ENCODE data around the gene PRAMEF8. TPM values are rescaled to one million over a fixed set of nuclear protein-coding genes. Genes with fewer than 3 reads are reported as not detected.

The PRAMEF8 gene
- total RNA-seq, result not detected in 2 replicates

DNA sequence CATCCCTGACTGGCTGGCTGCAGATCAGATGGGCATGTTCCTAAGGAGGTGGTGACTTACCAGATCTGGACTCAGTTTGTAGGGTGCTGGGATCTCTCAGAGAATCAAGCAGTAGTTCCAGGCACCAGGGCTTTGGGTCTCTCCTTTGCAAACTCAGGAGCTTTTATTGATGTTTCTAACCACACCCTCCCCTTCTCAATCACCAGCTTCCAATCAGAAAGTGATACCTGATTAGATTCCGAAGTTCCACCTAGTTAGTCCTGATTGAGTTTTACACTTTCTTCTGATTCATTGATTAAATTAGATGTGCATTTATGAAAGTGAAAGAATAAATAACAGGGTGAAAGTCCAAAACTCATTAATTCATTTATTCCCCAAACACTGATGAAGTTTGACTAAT, at the start of gene PRAMEF8:
TSS of gene PRAMEF8 (minus strand) at position 101 of the 400 bp plus-strand sequence. CDS start 1,046 bp downstream, outside the sequence.

DNA sequence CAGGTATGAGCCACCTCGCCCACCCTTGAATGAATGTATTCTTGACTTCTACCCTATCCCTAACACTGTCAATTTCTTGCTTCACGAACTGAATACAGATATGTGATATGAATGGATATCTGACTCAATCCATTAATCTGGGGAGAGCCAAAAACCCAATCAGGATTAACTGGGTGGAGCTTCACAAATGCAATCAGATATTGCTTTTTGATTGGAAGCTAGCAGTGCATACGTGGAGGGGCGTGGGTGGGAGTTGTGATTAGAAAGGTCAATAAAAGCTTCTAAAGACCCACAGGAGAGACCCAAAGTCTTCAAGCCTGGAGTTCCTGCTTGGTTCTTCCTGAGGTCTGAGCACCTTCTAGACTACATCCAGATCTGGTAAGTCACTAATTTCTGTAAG, 30.3 kb upstream of the PRAMEF8 start, which contains the start of gene PRAMEF15:
TSS of gene PRAMEF15 (plus strand) at position 301 of the 400 bp plus-strand sequence. CDS start 2,827 bp downstream, outside the sequence.

DNA sequence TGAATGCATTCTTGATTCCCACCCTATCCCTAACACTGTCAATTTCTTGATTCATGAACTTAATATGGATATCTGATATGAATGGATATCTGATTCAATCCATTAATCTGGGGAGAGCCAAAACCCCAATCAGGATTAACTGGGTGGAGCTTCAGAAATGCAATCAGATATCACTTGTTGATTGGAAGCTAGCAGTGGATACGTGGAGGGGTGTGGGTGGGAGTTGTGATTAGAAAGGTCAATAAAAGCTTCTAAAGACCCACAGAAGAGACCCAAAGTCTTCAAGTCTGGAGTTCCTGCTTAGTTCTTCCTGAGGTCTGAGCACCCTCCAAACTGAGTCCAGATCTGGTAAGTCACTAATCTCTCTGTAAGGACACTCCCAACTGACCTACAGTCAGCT, 18.3 kb upstream of the PRAMEF8 start, which contains the start of gene PRAMEF33:
TSS of gene PRAMEF33 (plus strand) at position 301 of the 400 bp plus-strand sequence. CDS start 2,416 bp downstream, outside the sequence.

DNA sequence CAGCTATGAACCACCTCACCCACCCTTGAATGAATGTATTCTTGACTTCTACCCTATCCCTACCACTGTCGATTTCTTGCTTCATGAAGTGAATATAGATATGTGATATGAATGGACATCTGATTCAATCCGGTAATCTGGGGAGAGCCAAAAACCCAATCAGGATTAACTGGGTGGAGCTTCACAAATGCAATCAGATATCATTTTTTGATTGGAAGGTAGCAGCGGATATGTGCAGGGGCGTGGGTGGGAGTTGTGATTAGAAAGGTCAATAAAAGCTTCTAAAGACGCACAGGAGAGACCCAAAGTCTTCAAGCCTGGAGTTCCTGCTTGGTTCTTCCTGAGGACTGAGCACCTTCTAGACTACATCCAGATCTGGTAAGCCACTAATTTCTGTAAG, 31.0 kb downstream of the PRAMEF8 start, which contains the start of gene PRAMEF5:
TSS of gene PRAMEF5 (plus strand) at position 301 of the 400 bp plus-strand sequence. CDS start 5,071 bp downstream, outside the sequence.

Other genes with a start within 250 kb of the PRAMEF8 start
- not detected in 2 replicates for gene PRAMEF27, start 228.6 kb downstream of the PRAMEF8 start, total RNA-seq
- not detected in 2 replicates for gene HNRNPCL3, start 224.4 kb downstream of the PRAMEF8 start, total RNA-seq
- not detected in 2 replicates for gene PRAMEF25, start 214.4 kb downstream of the PRAMEF8 start, total RNA-seq
- gene HNRNPCL2, start 168.3 kb downstream of the PRAMEF8 start, total RNA-seq, result not detected in 2 replicates
- not detected in 2 replicates for gene PRAMEF26, start 129.1 kb downstream of the PRAMEF8 start, total RNA-seq
- gene HNRNPCL4, start 119.5 kb downstream of the PRAMEF8 start, total RNA-seq, result not detected in 2 replicates
- gene PRAMEF9, start 113.3 kb downstream of the PRAMEF8 start, total RNA-seq, result not detected in 2 replicates
- gene PRAMEF13, start 83.7 kb downstream of the PRAMEF8 start, total RNA-seq, result not detected in 2 replicates
- gene PRAMEF18, start 59.0 kb downstream of the PRAMEF8 start, total RNA-seq, result not detected in 2 replicates
- not detected in 2 replicates for gene PRAMEF5, start 30.9 kb downstream of the PRAMEF8 start, total RNA-seq
- gene PRAMEF33, start 18.4 kb upstream of the PRAMEF8 start, total RNA-seq, result not detected in 2 replicates
- not detected in 2 replicates for gene PRAMEF15, start 30.4 kb upstream of the PRAMEF8 start, total RNA-seq
- gene PRAMEF14, start 62.0 kb upstream of the PRAMEF8 start, total RNA-seq, result not detected in 2 replicates
- gene PRAMEF19, start 86.8 kb upstream of the PRAMEF8 start, total RNA-seq, result not detected in 2 replicates
- gene PRAMEF17, start 104.5 kb upstream of the PRAMEF8 start, total RNA-seq, result not detected in 2 replicates
- gene PRAMEF20, start 125.3 kb upstream of the PRAMEF8 start, total RNA-seq, result not detected in 2 replicates
- not detected in 2 replicates for gene LRRC38, start 228.9 kb upstream of the PRAMEF8 start, total RNA-seq